NCI-H1694 treated with DMSO at 0.1 percent for 48 hours (cell line): ENCODE results near the gene BCKDHA.
"Not testable (repeated sequence)": the region's sequence is repeated elsewhere in the genome, so short reads cannot be mapped to it uniquely, and the experiment has no call there.

Experiments used
- DNase-seq: peaks from one replicate; lab custom pipeline; 2025; lab: John Stamatoyannopoulos, UW

The BCKDHA gene

DNA sequence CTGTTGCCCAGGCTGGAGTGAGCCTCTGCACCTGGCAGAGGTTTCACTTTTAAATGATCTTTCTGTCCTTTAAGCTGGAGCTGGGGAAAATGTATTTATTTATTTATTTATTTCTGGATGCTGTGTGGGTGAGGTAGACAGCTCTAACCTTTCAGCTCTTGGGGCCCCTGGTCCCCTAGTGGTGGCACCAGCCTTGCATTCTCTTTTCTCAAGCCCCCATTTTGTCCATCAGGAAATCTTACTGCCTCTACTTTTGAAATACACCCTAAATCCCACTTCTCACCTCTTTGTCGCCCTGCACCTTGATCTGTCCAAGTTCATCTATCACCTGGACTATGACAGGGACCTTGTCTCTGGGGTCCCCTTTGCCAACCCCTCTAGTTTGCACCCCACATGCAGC is 31.5 kb upstream of the BCKDHA start:
- DNase-seq = no peak

DNA sequence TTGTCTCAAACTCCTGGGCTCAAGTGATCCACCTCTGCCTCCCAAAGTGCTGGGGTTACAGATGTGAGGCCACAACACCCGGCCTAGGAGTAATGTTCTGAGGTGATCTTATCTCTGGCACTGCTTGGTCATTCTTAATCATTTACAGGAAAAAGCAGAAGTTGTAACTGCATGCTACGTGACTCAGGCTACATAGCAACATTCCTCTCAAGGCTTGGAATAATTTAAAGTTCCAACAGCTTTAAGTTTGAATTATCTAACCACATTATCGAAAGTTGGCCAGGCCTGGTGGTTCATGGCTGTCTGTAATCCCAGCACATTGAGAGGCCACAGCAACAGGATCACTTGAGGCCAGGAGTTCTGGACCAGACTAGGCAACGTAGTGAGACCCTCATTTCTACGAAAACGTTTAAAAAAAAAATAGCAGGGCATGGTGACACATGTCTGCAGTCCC is 29.7 kb upstream of the BCKDHA start:
- DNase-seq = no peak

DNA sequence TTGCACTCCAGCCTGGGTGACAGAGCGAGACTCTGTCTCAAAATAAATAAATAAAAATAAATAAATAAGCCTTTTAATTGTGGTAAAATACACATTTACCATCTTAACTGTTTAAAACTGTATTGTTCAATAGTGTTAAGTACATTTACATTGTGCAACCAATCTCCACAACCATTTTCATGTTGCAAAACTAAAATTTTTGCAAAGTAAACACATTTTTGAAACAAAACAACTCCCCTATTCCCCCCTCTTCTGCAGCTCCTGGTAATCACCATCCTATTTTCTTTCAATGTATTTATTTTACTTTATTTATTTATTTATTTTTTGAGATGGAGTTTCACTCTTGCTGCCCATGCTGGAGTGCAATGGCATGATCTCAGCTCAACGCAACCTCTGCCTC is 27.8 kb upstream of the BCKDHA start:
- DNase-seq = no peak

DNA sequence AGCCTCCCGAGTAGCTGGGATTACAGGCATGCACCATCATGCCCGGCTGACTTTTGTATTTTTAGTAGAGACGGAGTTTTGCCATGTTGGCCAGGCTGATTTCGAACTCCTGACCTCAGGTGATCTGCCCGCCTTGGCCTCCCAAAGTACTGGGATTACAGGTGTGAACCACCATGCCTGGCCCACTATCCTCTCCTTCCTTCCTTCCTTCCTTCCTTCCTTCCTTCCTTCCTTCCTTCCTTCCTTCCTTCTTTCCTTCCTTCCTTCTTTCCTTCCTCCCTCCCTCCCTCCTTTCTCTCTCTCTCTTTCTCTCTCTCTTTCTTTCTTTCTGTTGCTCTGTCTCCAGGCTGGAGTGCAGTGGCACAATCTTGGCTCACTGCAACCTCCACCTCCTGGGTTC is 26.5 kb upstream of the BCKDHA start:
- not testable (repeated sequence) for DNase-seq

DNA sequence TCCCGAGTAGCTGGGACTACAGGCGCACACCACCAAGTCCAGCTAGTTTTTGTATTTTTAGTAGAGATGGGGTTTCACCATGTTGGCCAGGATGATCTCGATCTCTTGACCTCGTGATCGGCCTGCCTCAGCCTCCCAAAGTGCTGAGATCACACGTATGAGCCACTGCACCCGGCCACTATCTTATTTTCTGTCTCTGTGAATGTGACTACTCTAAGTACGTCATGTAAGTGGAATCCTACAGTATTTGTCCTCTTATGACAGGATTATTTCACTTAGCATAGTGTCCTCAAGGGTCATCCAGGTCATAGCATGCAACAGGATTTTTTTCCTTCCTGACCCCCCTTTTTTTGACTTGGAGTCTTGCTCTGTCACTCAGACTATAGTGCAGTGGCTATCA is 26.1 kb upstream of the BCKDHA start:
- DNase-seq = no peak

DNA sequence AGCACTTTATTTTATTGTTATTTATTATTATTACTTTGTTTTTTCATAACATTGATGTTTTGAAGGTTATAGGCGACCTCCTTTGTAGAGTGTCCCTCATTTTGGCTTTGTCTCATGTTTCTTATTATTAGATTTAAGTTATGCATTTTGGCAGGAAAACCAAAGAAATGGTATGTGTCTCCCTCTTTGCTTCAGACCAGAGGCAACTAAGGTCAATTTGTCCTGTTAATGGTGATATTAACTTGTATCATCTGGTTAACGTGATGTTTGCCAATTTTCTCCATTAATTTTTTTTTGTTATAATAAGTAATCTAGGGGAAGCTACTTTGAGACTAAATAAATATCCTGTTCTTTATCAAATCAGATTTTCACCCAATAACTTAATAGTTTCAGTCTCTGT is 25.1 kb upstream of the BCKDHA start:
- no peak for DNase-seq

DNA sequence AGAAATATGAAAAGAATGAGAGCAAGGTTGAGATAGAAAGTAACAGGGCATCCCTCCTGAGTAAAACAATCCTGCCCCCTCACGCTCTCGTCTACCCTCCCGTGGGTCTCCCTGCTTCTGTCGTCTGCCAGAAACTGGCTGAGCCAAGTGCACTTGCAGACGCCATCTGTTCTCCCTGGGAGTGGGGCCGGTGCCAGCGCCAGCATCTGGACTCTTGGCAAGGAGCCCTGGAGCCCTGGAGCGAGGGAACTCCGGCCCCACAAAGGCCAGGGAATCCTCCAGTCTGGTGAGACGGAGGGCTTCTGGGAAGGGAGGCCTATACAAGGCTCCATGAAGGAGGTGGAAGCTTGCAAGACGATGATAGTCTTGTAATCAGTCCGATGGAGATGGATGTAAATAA is 23.6 kb upstream of the BCKDHA start:
- DNase-seq = peak; percentile 94

DNA sequence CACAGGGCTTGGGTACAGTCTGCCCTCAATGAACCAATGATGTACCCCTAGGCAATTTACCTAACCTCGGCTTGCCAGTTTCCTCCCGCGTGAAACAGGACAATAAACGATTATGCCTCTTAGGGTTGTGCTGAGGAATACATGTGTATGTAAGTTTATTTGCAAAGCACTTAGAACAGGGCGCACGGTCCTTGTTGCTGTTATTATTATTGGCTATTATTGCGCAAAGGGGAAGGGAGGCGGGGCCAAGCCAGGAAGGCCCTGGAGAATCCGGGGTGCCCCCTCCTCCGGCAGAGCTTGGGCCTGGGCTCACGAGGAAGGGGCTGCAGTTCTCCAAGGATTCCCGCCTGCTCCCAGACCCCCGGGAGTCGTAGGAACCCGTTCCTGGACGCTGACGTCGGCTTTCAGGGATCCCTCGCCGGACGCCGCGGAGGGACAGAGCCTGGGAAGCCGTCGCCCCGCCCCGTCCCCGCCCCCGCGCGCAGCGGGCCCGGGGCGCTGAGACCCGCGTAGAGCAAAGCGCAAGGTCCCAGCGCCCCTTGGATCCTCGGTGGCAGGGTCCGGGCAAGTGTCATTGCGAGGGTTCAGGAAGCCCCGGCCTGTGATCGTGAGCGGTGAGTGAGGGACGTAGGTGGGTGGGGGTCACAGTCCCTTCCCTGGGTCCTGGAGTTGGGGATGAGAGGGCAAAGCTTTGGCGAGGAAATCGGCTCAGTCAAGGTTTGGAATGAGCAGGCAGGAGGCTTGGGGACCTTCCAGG is 21.2 kb upstream of the BCKDHA start, which contains the start of gene TMEM91:
Gene TMEM91, plus strand, starts transcription at position 293 of the 757 bp plus-strand sequence. CDS start 1,777 bp downstream, outside the sequence.
- DNase-seq = no peak

DNA sequence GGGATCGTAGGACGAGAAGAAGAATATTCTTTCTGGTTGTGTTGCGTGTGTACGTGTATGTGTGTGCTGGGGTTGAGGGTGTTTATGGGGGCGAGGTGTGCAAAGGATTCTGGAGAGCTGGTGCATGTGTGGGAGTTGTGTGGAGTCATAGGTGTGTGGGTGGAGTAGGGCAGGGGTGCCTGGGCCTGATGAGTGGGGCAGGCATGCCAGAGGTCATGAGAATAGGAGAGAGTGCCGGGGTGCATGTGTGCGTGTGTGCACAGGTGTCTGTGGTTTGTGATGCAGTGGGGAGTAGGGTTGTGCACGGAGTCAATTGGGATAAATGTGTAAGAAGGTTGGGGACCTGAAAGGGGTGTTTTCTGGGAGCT is 20.6 kb upstream of the BCKDHA start:
- no peak for DNase-seq

DNA sequence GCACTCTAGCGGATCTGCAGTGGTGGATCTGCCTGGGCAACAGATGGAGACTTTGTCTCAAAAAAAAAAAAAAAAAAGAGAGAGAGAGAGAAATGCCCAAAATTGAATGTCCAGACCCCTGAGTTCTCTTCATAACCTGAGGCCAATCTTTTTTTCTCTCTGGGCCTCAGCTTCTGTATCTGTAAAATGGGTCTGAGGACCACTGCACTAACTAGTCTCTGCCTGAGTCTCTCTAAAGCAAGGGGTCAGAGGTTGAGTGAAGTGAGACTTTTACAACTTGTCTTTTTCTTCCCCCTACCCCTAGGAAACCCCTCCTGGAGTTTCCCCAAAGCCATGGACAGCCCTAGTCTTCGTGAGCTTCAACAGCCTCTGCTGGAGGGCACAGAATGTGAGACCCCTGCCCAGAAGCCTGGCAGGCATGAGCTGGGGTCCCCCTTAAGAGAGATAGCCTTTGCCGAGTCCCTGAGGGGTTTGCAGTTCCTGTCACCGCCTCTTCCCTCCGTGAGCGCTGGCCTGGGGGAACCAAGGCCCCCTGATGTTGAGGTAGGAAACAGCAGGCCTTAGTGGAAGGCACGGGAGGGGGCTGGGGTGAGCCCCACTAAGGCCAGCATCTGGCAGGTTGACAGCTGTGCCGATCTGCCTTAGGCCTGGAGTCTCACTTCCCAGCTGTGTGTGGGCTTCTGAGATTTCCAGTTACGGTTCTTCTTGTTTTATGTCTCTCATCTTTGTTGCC is 19.5 kb upstream of the BCKDHA start:
- DNase-seq = no peak

DNA sequence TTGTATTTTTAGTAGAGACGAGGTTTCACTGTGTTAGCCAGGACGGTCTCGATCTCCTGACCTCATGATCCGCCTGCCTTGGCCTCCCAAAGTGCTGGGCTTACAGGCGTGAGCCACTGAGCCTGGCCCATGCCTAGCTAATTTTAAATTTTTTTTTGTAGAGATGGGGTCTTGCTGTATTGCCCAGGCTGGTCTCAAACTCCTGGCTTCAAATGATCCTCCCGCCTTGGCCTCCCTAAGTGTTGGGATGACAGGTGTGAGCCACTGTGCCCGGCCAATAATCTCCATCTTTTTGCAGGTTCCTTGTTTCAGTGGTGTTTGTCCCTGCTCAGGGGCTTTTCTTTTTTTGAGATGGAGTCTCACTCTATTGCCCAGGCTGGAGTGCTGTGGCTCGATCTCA is 16.1 kb upstream of the BCKDHA start:
- DNase-seq = not testable (repeated sequence)

DNA sequence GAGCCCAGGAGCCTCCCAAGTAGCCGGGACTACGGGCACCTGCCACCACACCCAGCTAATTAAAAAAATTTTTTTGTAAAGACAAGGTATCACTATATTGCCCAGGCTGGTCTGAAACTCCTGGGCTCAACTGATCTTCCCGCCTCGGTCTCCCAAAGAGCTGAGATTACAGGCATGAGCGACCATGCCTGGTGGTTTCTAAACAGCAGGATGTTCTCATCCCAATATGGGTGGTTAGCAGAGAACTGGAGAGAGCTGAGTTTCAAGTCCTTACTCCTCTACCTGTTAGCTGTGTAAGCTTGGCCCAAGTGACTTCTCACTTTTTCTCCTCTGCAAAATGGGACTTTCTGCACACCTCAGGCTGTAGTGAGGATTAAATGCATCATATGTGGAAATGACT is 13.3 kb upstream of the BCKDHA start:
- DNase-seq = no peak

DNA sequence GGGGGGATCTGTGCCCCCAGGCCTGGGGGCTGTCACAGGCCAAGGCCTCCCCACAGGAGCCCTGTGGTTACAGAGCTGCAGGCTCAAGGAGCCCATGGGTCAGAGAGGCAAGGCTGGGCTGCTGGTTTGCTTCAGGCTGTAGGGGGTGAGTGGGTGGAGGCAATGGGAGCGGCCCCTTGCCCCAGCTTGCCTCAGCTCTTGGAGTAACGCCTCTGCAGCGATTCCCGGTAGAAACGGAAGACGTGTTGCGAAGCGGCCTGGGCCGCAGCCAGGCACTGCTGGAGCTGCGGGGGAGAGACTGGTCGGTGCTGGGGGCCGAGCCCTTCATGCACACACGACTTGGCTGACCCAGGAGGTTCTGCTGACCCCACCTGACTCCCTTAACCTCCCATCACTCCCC is 11.2 kb upstream of the BCKDHA start:
- DNase-seq = no peak

DNA sequence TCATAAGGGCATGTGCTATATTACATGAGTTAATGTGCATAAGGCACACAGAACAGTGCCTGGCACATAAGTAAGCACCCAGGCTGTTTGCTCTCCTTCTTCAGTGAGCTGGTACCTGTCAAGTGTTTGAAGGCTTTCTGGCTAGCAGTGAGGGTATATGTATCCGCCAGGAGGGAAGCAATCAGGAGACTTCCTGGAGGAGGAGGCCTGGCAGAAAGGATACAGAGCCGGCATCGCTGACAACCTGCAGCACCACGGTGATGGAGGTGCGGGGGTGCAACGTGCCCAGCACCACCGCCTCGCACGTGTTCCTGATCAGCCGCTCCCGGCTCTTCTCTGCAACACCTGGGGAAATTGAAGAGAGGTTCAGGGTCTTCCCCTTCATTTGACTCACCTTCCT is 6.0 kb upstream of the BCKDHA start:
- no peak for DNase-seq

DNA sequence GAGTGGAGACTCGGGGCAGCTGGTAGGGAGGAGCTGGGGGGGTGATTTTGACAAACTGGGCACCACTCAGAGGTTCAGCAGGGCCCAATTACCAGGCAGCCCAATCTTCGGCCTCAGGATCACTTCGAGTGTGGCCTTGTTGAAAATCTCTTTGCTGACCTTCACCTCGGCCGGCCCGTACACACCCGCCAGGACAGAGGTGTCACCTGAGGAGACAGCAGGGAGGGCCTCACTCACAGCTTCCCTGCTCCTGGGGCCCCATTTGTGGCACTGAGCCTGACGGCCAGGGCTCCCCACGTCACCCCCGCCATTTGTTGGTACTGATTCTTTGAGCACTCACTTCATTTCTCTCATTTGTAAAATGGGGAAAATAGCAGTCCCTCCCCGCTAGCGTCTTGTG is 4.8 kb upstream of the BCKDHA start:
- no peak for DNase-seq

DNA sequence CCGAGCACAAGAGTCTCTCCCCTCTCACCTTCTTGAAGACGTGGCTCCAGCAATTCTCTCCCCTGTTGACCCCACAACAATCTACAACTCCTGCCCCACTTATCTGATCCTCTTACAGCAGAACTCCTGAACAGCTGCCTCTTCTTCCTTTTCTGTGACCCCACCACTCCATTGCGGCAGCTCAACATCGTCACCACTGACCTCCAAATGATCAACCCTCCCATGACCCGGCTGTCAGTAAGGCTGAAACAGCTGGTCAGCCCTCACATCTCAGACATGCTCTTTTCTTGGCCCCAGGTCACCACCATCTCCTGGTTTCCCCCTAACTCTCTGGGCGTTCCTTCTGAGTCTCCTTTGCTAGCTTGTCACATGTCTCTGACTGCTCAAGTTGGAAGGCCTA is 2.3 kb upstream of the BCKDHA start:
- no peak for DNase-seq

DNA sequence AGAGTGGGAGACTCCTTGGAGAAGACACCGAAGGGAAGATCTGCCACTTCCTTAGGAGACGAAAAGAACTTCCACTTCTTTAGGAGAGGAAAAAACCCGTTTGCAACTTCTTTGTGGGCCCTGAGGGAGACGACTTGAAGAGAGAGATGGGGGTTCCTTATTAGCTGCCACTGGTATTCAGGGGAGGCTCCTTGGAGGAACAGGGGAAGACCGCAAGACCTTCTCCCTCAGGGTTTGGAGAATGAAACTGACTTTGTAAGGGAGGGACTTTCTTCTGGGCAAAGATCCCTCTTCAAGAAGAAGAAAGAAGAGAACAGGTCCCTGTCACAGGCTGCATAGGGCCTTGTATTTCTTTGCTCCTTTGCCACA is 416 bp downstream of the BCKDHA start:
- DNase-seq = no peak

DNA sequence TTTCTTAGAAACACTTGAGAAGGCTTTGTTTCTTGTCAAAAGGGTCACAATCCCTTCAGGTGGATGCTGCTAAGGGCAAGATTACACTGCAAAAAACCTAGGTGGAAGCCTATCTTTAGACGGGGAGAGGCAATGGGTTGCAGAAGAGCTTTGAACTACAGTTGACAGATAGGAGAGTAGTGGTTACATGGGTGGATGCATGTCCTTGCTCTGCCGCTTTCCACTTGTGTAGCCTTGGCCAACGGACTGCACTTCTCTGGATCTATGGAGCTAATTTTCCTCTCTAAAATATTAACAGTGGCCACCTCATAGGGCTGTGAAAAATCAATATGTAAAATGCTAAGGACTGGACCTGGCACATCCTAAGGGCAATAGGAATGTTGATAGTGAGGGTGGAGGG is 980 bp downstream of the BCKDHA start:
- no peak for DNase-seq

DNA sequence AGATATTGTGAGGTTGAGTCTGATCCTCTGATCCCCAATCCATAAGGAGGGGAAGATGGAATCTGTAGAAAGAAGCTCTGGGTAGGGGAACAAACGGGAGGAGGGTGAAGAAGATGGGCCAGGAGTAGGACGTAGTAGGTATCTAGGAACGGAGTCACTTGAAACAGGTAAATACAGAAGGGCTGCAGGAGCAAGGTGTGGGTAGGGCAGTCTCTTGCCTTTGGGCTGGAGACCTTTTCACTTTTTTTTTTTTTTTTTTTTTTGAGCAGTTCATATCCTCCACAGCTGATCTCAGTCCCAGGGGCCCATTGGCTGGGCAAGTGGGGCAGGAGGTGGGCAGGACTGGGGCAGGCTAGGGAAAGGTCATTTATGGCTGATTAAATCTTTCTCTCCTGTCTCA is 1.5 kb downstream of the BCKDHA start:
- no peak for DNase-seq

DNA sequence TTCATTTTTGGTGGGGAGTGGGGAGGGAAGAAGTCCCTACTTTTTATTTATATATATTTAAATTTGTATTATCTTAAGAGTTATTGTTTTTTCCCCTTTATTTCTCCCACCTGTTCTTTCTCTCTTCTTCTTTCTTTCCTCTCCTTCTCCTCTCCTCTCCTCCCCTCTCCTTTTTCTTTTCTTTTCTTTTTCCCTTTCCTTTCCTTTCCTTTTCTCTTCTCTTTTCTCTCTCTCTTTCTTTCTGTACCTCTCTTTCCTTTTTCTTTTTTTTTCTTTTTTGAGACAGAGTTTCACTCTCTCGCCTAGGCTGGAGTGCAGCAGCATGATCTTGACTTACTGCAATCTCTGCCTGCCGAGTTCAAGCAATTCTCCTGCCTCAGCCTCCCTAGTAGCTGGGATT is 1.9 kb downstream of the BCKDHA start:
- DNase-seq = no peak

DNA sequence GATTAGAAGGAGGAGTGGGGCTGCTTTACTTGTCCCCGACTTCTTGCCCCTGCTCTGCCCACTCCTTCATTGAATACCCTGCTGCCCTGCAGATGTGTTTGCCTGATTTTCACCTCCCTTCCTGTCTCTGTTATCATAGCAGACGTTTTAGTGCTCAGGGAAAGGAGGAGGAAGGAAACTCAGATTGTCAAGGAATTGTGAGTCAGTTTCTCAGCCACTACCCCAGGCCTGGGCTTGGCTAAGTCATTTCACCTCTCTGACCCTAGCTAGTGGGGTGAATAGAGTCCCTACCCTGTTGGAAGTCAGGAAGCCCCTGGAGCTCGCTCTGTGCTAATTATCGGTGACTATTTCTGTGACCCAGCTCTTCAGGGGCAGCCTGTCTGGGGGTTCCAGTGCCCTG is 3.9 kb downstream of the BCKDHA start:
- DNase-seq = no peak

DNA sequence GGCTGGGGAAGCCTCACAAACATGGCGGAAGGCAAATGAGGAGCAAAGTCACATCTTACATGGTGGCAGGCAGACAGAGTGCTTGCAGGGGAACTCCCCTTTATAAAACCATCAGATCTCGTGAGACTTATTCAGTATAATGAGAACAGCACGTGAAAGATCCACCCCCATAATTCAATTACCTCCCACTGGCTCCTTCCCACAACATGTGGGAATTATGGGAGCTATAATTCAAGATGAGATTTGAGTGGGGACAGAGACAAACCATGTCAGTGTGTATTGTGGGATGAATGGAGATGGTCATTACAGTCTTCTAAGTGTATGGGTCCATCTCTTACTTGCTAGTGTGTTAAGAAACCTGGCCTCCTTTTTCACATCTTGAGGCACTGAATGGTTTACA is 4.4 kb downstream of the BCKDHA start:
- DNase-seq = no peak

DNA sequence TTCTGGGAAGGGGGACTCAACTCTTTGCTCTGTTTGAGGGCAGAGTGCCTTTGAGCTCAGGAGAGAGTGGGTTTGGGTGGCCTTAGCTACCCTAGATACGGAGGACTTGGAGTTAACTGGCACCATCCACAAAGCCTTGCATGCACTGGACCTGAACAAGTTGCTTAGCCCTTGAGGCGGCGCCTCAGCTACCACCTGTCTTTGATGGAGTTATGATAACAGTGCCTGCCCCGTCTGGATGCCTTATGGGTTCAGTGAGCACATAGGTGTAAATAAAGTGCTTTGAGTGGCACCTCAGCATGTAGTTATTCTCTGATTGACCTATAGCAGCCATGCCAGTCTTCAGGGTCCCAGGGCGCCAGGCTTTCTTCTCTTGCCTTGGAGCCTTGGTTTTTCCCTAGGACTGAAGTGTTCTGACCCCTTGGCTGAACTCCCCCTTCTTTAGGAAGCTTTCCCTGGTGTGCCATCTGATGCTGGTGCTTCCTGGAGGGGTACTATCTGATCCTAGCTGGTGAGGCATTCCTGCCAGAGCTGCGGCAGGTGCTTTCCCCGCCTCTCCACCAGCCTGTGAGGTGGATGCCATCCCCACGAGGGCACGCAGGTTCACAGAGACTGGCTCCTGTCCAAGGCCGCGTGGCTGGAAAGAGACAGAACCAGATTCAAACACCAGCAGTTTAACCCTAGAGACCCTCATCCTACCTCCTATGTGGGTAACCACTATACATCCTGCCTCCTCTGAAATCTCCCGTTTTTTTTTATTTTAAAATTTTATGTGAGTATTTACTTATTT is 5.8 kb downstream of the BCKDHA start:
- no peak for DNase-seq
